Activated effector memory CD4-positive, alpha-beta T cell treated with Interleukin-2 at 50 U/mL for 16 hours (primary cell): ENCODE results near the gene SEPHS1.
A peak's percentile ranks its signal among the peaks of the same experiment; 100 is the strongest.
"Not testable (repeated sequence)": the region's sequence is repeated elsewhere in the genome, so short reads cannot be mapped to it uniquely, and the experiment has no call there.

Experiments
- DNase-seq: peaks from one replicate; pipeline ENCODE4 v3.0.0-alpha.2; 2020

SEPHS1 gene

DNA sequence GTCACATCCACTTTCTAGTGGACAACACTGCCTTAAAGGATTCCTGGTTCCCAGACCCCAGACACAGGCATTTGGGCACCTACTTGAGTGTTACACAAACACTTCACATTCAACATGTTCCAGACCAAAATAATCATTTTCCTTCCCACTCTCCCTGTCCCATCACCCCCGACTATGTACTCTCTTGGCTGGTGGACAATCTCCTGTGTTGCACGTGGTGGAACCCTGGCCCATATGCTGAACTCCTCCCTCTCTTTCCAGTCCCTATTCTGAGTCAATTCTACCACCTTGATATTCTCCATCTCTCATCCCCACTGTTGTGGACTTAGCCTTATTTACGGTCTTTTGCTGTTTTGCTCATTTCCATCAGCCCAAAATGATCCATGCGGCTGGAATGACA, 8.3 kb upstream of the SEPHS1 start:
- no peak for DNase-seq

- no peak for DNase-seq
These were observed 6.7 kb upstream of the SEPHS1 start for GRCh38 chr10:13354783-13355182.

- no peak for DNase-seq
These were observed 4.4 kb upstream of the SEPHS1 start for GRCh38 chr10:13352519-13352918.

DNA sequence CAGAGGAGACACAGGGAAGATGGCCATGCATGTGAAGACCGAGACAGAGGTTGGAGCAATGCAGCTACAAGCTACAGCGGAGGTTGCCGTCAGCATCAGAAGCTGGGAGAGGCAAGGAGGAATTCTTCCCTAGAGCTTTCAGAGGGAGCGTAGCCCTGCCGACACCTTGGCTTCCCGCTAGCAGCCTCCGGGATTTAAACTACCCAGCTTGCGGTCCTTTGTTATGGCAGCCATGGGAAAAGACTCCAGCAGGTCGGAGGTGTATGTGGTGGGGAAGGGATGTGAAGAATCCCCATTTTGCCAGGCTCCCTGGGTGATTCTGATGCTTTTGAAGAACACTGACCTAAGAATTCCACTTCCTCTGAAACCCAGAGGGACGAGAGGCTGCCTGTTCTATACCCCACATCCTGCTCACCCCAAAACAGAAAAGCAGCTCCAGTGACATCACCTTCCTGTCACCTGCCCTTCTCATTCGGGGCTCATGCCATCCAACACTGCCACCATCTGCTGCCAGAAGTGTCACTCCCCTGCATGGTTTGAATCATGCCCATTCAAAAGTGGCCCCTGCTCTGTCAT, 3.3 kb upstream of the SEPHS1 start:
- DNase-seq: peak; percentile 25

DNA sequence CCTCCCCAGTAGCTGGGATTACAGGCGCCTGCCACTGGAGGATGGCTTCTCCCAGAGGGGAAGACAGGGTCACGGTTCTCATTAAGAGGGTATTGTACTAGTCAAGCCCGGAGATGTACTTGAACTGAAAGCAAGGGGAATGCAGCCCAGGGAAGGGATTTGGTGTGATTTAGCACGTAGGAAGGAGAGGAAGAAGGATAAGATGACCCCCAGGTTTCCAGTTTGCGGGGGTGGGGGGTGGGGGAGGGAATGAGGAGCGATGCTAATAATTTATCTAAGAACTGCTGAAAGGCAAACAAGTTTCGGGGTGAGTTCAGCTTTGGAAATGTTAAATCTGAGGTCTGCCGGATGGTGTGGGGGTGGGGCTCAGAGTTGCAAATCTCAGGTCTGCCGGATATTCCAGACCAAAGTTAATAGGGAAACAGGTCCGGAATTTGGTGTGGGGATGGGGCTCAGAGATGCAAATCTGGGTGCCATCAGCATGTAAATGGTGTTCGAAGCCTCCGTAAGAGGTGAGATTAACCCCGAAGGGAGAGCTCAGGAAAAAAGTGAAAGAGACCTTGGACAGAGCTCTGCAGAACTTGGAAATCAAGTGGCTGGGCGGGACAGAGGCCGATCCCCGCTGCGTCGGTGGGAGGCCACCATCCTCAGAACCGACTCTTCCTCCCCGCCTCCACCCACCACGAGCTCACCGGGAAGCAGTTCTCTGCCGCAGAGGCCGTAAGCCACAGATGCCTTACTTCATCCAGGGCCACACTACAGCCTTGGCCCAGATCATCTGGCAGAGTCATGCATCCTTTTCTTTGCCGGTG, 1.6 kb upstream of the SEPHS1 start:
- DNase-seq: peak; percentile 2

DNA sequence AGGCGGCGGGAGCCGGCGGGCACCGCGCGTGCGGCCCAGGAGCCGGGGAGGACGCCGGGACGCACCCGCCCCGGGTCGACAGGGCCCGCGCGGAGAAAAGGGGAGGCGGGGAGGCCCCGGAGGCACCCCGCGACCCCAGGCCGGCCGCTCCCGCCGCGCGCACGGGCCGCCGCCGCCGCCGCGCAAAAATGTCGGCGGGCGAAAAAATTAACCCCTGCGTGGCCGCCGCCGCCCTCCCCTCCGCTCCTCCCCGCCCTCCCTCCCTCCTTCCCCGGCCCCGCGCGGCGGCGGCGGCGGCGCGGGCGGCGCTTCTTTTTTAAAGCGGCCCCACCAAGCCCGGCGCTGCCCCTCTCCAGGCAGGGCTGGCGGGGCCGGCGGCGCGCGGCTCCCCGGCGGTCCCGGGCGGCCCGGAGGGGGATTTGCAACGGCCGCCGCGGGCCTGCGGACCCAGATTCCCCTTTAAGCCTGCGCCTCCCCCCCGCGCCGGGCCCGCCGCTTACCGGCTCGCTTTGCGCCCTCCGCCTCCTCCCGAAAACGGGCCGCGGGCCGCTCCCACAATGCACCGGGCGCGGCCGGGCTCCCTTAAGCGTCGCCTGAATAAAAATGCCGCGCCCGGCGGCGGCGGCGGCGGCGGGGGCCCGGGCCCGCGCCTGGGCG, 465 bp downstream of the SEPHS1 start:
- peak; percentile 70 for DNase-seq

DNA sequence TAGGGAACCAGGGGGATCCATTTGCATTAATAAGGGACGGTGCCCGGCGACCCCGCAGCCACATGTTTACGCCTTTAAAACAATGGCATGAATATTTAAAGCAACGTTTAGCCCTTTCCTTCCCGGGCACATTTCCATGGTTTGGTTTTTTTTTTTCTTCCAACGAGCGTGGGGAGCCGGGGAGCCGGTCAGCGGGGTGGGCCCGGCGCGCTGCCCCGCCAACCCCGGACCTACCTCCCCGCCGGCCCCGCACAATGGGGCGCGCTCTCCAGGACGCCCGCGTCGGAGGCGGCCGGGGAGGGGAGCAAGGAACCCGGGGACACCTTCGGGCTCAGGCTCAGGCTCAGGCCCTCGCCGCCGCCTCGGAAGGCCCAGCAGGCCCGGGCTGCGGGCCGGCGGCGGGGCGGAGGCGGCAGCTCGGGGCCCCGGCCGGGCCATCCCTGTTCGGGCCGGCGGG, 1.0 kb downstream of the SEPHS1 start:
- DNase-seq: no peak

- DNase-seq: no peak
These were observed 1.6 kb downstream of the SEPHS1 start for GRCh38 chr10:13346283-13347042.

- DNase-seq: no peak
These were observed 7.3 kb downstream of the SEPHS1 start for GRCh38 chr10:13340626-13341376.

DNA sequence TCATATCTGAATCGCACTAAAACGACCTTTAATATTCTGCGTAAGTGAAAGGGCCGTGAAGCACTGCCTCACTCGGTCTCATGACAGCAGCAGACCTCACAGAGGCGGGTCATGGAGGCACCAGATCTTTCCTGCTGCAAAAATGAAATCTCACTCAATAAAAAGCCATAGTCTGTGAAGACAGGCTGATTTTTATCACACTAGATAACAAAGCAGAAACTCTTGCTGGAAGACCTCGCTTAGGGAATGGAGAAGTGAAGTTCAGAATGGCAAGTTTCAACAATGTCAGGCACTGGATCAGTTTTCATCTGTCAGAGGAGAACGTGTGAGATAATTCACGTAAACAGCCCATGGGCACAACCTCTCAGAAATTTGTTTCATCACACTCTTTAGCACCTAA, 8.0 kb downstream of the SEPHS1 start:
- DNase-seq: no peak

- DNase-seq: no peak
These were observed 9.5 kb downstream of the SEPHS1 start for GRCh38 chr10:13338390-13339110.

- DNase-seq: no peak
These were observed 10.3 kb downstream of the SEPHS1 start for GRCh38 chr10:13337827-13338196.

- no peak for DNase-seq
These were observed 10.8 kb downstream of the SEPHS1 start for GRCh38 chr10:13337128-13337826.

- no peak for DNase-seq
These were observed 12.2 kb downstream of the SEPHS1 start for GRCh38 chr10:13335881-13336280.

DNA sequence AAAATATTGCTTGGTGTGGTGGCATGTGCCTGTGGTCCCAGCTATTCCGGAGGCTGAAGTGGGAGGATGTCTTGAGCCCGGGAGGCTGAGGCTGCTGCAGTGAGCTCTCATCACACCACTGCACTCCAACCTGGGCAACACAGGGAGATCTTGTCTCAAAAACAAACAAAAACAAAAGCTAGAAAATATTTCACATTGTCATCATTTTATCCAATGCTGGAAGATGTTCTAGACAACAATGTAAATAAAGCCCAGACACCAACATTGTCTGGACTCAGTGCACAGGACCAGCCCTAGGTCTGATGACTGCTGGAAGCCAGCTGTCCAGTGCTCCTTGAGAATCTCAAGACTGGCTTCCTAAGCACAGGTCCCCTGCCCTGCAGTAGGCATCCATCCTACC, 13.5 kb downstream of the SEPHS1 start:
- DNase-seq: no peak

DNA sequence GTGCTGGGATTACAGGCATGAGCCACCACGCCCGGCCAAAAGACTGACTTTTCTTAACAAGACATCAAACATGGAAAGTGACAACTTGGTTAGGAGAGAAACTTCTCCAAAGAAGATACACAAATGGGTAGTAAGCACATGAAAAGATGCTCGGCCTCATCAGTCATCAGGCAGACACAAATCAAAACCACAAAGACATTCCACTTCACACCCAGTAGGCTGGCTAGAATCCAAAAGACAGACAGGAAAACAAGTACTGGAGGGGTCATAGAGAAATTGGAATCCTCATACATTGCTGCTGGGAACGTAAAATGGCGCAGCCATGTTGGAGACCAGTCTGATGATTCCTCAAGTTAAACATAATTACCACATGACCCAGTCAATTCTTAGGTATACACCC, 16.4 kb downstream of the SEPHS1 start:
- no peak for DNase-seq

DNA sequence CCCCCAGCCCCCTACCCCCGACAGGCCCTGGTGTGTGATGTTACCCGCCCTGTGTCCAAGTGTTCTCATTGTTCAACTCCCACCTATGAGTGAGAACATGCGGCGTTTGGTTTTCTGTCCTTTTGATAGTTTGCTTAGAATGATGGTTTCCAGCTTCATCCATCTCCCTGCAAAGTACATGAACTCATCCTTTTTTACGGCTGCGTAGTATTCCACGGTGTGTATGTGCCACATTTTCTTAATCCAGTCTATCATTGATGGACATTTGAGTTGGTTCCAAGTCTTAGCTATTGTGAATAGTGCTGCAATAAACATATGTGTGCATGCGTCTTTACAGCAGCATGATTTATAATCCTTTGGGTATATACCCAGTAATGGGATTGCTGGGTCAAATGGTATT, 17.1 kb downstream of the SEPHS1 start:
- DNase-seq: not testable (repeated sequence)

DNA sequence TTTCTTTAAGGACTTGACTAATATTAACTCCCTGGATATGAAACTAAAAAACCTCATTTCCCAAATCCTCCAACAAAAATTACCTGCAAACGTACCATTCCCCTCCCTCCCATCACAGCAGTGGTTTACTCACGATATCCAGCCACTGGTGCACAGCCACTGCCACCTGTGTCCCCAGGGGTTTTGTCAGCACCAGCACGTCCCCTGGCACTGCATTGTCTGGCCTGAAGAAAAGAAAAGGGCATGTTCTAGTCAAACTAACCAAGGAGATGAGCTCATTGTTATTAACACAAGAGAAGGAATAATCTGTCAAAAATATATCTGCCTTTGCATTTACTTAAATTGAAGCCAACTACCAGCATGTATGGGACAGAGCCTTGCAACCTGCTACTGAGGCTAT, 18.5 kb downstream of the SEPHS1 start:
- DNase-seq: no peak

- DNase-seq: no peak
These were observed 19.5 kb downstream of the SEPHS1 start for GRCh38 chr10:13328613-13329012.

- DNase-seq: no peak
These were observed 20.0 kb downstream of the SEPHS1 start for GRCh38 chr10:13328126-13328525.

DNA sequence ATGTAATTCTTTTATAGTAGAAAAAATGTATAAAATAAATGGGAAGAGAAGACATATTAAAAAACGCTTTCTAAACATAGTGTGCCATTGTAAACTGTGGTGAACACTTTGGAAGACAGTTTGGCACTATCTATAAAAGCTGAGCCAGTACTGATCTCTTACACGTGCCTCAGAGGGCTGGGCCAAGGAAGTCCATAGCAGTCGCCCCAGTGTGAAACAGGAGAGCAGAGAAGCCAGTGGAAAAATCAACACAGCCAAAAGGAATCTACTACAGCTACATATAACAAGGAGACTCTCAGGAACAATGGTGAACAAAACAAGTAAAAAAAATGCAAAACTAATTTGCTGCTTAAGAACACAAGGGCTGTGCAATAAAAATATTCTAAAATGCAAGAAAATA, 20.6 kb downstream of the SEPHS1 start:
- no peak for DNase-seq
